T-helper 1 cell (primary cell): Measurements from ENCODE around the gene AIRE.

Experiments used
- DNase-seq, 5 donors: peaks; one replicate each; pipeline ENCODE4 v3.0.0-alpha.2; 2012 to 2020

The AIRE gene

DNA sequence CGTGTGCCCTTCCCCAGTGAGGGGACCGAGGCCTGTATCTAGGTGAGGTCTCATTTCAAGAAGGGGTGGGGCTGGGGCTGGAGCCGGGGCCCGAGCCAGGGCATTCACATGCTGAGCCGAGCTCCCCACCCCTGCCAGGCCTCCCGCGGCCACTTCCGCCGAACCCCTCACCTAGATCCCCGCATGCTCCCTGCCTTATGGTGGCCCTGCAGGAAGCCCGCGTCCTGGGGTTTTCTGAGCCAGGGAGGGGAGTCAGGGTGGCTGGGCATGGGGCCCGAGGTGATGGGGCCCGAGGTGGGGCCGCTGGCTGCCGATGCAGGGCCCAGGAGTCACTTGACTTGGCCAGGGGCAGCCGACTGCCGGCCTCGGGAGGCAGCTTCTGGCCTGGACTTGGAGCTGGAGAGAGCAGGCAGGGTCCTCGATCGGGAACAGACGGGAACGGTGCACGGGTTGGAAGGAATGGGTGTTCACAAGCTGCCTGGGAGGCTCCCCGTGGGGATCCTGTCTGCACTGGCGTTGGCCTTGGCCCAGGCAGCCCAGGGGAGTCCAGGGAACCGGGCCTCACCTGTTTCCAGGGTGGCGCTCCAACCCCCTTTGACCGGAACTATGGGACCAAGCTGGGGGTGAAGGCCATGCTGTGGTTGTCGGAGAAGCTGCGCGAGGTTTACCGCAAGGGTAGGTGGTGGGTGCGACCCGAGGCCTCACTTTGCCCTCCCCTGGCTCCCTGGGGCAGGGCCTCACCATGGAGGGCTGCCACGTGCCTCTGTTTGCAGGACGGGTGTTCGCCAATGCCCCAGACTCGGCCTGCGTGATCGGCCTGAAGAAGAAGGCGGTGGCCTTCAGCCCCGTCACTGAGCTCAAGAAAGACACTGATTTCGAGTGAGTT is 40.0 kb downstream of the AIRE start:
- DNase-seq: no peak

DNA sequence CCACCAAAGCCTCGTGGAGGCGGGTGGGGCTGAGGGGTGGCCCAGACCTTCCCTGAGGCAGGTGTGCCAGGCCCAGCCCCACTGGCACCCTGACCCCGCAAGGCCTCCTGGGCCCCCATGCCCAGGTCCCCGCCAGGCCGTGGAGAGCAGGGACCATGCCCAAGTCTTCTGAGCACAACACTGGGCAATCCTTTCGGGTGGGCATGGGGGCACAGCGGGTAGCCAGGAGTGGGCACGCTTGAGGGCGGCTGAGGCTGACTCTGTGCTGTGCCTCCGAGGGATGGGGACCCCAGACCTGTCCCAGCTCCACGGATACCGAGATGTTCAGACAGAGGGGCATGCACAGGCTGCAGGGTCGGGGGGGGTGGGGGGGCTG is 40.6 kb downstream of the AIRE start:
- DNase-seq: no peak

DNA sequence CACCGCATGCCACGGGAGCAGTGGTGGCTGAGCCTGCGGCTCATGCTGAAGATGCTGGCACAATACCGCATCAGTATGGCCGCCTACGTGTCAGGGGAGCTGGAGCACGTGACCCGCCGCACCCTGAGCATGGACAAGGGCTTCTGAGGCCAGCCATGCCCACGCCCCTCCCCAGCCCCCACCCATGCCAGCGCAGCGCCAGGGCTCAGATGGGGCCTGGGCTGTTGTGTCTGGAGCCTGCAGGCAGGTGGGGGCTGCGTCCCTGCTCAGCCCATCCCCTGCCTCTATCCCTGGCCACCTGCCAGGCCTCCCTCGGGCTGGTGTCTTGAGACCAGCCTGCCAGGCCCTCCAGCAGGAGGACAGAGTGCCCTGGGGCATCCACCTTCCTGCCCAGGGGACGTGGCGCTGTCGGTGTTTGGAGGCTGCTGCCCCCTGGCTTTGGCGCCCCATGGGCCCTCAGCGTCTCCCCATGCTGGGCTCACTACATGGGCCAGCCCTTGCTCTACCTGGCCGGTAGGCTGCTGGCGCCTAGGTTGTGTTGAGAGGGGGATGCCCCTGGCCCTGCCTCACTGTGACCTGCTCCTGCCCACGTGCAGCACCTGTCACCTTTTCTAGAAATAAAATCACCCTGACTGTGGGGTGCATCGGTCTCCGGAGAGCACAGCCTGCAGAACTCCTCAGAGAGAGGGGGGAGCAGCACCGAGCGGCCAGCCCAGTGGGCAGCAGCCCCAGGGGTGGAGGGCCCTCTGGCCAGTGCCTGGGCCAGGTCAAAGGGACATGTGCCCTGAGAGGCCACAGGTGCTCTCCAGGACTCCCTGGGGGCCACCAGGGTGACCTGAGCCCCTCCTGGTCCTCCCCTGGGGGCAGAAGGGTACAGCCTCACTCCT is 41.3 kb downstream of the AIRE start:
- DNase-seq: no peak

DNA sequence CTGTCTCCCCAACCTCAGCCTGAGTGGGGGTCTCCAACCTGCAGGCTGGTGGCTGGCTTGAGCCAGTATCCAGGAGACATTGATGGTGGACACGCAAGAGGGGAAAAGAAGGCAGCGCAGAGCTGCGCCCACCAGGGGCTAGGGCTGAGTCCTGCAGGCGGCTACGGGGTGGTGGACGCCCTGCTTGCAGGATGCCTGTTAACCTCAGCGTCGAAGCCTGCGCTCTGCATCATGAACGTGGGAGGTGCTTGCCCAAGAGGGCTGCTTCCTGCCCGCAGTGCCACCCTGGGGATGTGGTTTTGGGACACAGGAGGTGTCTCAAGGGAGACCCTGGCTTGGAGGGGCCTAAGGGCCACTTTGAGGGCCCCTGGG is 41.9 kb downstream of the AIRE start:
- DNase-seq: no peak

DNA sequence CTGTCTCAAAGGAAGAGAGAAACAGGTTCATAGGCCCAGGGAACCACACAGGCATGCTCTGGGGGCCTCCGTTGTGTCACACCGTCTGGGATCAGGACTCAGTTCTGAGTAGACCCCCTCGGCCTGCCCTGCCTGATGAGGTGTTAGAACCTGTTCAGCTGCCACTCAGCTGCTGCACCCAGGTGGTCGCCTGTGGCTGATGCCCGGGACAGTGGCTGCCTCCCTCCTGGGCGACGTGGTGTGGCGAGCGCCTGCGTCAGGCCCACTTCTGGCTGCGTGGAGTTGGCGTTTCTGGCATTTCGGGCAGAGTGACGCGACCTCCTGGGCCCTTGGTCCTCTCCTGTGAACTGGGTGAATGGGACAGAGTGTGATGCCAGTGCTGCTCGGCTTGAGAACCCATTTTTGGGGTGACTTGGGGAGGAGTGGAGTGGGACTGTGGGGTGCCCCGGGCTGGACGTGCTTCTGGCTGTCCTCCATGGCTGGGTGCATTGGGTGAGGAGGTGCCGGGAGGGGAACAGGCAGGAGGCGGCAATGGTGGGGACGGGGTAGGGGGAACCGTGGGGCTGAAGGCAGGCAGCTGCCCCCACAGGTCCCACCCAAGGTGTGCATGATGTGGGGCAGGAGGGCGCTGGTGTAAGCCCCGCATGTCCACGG is 42.7 kb downstream of the AIRE start:
- DNase-seq: no peak

DNA sequence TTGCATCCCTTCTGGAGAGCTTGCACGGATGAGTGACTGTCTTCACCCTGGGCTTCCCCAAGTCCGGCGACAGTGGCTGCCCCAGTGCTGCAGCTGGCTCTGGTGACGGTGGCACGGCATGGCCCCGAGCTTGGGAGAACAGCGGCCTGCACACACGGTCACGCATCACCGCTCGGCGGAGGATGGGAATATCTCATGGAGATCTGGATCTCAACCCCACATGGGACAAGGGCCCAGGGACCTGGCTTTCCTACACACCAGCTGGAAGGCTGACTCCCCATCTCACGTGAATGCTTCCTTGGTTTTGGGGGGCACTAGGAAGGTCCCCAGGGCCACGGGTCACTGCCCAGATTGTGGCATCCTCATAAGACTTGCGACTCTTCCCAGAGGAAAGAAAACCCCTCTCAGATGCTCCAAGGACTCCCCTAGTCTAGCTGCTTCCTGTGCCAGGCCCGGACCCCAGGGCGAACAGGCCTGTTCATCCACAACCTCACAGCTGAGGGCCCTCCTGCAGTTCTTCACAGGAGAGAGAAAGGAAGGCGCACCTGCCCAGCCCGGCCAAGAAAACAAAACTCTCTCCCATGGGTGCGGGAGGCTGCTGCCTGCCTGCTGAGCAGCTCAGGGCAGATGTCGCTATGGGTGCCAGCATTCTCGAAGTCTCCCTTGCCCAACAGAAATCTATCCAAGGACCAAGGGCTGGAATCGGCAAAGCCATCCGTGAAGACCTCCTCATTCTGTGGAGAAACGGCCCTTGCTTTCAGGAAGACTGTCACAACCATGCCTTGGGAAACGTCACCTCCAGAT is 43.6 kb downstream of the AIRE start:
- no peak for DNase-seq

DNA sequence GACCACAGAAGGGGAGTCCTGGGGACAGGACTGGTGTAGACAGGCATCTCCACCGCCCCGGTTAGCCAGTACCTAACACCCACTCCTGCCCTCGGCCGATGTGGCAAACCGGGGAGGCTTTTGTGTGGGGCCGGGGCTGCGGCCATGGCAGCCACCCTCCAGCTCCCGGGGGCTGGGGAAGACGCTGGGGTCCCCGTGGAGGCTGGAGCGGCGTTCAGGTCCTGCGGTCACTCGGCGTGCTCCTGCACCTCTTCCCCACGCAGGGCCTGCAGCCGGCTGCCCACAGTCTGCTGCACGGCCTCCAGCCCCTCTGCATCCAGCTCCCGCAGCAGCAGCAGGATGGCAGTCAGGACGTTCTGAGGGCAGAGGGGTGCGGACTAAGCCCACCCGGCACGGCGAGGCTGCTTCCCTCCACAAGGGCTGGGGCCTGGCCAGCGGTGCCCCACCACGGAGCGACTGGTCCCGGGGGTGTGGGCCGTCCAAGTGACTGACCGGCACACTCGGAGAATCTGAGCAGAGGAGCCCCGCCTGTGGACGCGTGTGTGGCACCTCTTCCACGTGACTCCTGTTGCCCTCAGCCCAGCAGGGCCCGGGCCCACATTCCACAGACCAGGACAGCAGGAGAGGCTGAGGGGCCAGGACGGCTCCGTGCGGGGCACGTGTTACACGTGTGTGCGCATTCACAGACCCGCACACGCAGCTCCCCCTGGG is 44.5 kb downstream of the AIRE start:
- DNase-seq: no peak

DNA sequence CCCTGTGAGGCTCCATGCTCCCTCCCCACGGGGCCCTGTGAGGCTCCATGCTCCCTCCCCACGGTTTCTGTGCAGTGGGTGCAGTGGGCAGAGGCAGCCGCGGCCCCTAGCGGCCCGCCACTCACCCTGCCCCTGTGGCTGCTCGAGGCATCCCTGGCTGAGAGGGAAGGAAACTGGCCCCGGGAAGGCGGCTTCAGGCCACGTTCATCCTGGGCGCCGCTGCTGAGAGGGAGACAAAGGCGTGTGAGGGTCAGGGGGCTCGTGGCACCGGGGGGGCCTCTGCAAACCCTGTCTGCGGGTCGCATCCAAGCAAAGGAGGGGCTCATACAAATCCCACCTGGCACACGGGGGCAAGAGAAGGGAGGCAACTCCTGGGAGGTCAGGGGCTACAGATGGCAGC is 45.0 kb downstream of the AIRE start:
- DNase-seq: no peak

DNA sequence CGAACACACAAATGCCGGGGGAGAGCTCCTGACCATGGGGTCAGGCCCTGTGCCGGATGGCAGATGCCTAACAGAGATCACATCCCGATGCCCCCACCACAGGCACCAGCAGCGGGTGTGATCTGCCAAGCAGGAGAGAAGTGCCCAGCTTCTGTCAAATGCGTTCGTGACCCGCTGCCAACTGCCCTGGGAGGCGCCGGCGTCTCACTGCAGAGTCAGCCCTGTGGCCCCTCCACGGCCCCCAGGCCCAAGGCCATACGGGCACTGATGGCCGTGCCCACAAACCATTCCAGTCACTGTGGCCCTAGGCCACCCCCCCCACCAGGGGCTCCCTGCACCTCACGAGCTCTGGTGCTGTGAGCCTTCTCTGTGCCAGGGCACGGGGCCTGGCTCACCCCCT is 45.5 kb downstream of the AIRE start:
- DNase-seq: no peak

DNA sequence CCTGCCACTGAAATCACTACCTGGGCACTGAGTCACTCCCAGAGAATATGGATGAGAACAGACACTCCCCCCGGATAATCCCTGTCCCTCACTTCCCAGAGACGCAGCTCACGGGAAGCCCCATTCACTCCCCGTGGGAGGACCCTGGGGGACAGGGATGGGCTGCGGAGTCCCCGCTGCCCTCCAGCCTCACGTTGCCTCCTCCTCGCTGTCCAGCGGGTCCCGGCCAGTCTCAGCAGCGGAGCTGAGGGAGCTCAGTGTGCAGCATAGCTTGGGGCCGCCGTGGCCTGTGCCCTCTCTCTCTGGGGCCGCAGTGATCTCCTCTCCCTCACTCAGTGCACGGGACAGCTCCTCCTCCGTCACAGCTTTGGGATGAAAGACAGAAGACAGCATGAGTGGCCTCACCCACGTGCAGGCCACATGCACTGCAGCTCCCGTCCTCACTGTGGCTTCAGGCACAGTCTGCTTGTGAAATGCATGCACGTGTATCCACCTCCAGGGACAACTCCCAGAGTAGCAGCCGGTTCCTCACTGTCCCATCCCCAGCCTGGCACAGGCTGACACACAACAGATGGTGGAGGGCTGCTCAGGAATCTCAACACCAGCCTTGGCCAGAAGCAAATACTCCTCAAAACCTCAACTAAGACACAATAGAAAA is 46.1 kb downstream of the AIRE start:
- DNase-seq: no peak

DNA sequence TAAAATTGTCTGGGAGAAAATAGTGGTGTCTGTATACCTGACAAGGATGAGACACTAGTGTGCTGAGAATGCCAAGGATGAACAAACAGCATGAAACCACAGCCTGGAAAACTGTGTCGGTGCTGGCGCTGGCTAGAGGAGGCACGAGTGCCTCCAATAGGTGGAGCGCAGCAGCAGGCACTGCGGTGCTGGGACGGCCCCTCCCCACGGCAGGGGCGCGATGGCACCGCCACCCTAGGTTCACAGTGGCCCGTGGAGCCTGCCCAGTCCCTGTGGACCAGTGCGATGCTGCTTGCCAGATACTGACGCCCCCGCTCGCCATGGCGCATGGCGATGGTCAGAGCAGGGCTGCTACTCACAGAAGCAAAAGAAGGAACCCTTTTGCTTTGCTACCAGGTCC is 46.7 kb downstream of the AIRE start:
- no peak for DNase-seq

DNA sequence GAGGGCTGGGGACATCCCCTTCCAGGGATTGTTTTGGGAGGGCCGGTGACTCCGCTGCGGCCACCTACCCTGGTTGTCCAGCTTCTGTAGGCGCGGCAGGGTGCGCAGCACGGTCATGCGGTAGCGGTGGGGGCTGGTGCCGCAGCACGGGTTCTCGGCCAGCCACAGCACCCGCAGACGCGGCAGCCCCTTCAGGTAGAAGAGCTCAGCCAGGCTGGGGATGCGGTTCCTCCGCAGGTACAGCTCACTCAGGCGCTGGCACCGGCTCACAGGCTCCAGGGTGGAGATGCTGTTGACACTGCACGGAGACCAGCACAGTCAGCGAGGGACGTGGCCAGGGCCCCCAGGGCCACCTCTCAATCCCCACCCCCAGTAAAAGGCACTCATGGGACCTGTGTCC is 47.3 kb downstream of the AIRE start:
- DNase-seq: no peak

DNA sequence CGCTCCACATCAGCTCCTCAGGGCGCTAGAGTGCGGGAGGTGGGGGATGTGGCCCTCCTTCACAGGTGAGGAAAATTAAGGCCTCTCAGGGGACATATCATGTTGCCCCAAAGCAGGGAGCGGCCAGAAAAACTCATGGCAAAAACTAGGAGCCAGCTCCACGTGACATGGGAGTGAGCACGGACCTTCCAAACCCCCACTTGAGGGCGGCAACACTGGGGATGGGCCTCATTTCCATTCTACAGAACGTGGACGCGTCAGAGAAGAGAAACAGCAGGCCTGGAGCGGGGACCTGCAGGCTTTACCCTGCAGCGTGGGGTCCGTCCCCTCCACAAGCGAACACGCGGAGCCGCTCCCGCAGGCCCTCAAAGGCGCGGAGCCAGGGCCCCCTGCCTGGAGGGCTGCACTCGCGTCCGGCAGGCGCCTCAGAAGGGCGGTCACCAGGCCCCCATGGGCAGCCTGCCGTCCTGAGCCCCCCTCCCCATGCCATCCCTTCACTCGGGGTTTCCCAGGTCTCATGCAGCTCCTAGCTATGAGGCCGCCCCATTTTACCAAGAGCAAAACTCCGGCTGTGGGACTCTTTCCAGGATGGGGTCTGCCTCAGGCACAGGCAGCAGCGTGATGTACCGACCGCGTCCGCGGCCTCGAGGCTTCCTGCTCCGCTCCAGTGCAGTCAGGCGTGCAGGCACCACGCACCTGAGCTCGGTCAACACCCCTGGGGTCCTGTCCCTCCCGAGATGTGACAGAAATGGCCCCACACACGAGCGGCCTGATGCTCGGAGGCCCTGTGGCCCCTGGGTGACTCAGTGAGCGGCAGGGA is 48.0 kb downstream of the AIRE start:
- DNase-seq: no peak

DNA sequence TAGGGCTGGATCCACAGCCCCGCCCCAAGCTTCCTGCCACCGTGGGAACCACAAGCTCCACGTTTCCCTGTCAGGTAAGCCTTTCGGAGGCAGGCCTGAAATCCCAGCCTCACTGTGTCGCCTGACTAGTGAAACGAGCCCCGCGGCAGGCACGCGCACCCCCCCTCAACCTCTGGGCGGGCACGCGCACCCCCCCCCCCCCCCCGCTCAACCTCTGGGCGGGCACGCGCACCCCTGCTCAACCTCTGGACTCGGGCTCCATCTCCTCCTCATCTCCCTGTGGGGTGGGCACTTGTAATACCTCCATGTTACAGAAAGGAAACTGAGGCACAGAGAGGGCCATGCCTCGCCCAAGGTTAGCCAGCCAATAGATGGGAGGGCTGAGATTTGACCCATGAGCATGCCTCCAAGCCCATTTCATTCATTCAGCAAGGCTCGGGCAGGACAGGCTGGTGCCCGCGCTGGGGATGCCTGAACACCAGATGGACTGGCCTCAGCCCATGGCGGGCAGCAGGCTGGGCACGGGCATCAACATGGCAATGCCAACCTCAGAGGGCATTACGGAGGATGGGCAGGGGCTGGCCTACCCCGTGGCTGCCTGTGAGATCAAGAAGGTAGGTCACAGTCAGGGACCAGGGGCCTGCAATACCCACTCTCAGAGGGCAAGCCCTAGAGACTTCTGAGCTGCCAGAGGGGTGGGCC is 48.8 kb downstream of the AIRE start:
- no peak for DNase-seq

DNA sequence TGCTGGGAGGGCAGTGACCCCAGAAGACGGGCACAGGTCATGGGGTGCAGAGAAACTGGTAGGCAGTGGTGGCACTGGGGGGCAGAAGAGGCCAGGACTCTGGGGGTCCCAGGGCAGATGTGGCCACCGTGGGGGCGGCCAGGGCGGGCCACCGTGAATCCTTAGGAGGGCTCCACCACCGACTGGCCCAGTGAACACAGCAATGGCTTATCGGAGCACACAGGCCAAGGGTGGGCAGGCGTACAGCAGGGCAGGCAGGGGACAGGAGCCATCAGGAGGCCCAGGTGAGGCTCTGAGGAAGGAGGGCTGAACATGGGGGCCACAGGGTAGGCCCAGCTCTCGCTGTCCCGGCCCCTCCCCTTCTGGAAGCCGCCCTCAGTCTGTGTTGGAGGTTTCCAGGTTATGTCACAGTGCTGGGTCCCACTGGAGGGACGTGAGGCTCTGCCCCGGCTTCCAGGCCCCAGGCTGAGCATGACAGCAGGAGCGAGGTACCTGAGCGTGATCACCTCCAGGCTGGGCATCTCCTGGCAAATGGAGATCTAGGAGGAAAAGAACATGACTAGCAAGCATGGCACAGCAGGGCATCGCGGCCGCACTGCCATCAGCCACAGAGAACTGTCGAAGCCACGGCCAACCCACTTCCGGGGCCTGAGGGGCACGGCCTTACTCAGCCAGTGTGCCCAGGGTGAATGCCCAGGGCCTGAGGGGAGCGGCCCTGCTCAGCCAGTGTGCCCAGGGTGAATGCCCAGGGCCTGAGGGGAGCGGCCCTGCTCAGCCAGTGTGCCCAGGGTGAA is 49.8 kb downstream of the AIRE start:
- DNase-seq: no peak

DNA sequence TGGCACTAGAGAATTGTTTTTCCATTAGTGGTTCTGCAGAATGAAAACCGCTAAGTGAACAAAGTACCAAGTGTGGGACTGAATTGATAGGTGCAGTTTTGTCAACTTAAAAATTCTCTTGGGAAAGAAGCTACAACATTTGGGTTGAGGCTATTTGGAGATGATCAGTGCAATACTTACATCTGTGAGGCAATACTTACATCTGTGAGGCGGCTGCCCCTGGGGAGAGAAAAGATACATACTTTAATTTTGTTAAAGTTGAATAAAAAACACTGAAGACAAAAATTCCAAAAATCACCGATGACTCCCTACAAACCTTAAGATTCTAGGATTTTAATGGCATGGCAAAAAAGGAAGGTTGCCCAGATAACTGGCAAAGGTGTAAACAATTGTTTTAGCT is 51.8 kb downstream of the AIRE start:
- DNase-seq: no peak

DNA sequence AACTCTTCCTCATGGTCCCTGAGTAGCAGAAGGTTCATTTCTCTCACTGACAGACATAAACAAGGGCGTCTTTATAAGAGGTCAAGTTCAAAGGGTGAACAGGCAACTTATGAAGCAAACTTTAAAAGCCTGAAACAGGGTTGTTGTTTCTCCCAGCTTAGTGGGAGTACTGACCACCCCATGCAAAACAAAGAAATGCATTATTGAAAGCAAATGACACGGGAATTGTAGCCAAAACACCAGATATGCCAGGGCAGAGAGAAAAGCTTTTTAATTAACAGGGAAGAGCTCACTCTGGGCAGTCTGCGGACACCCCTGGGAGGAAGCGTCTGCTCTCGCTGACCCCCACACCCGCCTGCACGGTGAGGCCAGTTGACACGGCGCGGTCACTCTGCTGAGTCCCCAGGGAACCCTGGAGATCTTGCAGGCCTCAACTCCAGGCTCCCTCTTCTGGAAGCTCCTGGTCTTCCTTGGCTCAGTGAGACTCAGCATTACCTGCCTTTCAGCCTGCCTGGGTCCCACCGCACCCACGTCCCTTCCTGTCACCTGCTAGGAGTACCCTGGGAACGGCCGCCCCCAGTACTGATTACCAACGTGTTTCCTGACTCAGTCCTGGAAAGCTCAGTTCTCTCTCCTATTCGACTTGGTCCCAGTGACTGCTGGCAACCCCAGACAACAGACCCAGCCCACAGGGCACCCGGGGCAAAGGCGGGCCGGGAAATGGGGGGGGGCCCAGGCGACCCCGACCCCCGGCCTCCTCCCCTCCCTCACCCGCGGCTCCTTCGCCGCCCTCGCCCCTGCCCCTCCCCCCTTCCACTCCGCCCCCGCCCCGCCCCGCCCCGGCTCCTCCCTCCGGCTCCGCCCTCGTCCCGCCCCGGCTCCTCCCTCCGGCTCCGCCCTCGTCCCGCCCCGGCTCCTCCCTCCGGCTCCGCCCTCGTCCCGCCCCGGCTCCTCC is 52.5 kb downstream of the AIRE start:
- DNase-seq: peak in 3 of 5 donors; percentile 31 to 44 (median 40)
